IPS-18a (cell line): ENCODE data around the gene AFAP1L2.

Source experiments
- H3K27ac ChIP-seq: one replicate; pipeline ENCODE4 v1.5.1; 2013; ENCODE audit warnings: low read length
- H3K27me3 ChIP-seq: one replicate; pipeline ENCODE4 v1.6.1; 2013; ENCODE audit warnings: mild to moderate bottlenecking, low read length; ENCODE audit not compliant: control insufficient read depth, insufficient read depth
- H3K36me3 ChIP-seq: one replicate; pipeline ENCODE4 v1.6.1; 2013; ENCODE audit warnings: low read depth, low read length; ENCODE audit not compliant: control insufficient read depth
- H3K4me1 ChIP-seq: one replicate; pipeline ENCODE4 v1.6.1; 2013; ENCODE audit warnings: low read depth, low read length; ENCODE audit not compliant: control insufficient read depth
- H3K4me3 ChIP-seq: one replicate; pipeline ENCODE4 v1.5.1; 2013; ENCODE audit warnings: low read length
- H3K9ac ChIP-seq: one replicate; pipeline ENCODE4 v1.6.1; 2013; ENCODE audit warnings: mild to moderate bottlenecking, low read length, moderate library complexity
- H3K9me3 ChIP-seq: one replicate; pipeline ENCODE4 v1.6.1; 2013; ENCODE audit warnings: low read depth, low read length; ENCODE audit not compliant: control insufficient read depth

AFAP1L2 gene

GRCh38 chr10:114404171-114405010, at the start of gene AFAP1L2:
AFAP1L2 (minus strand) TSS chr10:114404502; CDS start chr10:114404455, 47 bp downstream.
- H3K4me1 ChIP-seq = peaks cover 20% of the 10 kb centered on the region
- no peaks in the 10 kb centered on the region for H3K9me3 ChIP-seq
- H3K9ac ChIP-seq = peak within 1 kb of the TSS; percentile 21
- H3K27ac ChIP-seq = no peak within 1 kb of the TSS
- H3K4me3 ChIP-seq = peak within 1 kb of the TSS; percentile 70
- H3K27me3 ChIP-seq = peaks cover 72% of the 10 kb centered on the region
- no peaks in the 10 kb centered on the region for H3K36me3 ChIP-seq

GRCh38 chr10:114453576-114453975, 49.3 kb upstream of the AFAP1L2 start:
- no peak overlapping the region for H3K9ac ChIP-seq
- H3K4me3 ChIP-seq = no peak overlapping the region
- no peak overlapping the region for H3K27ac ChIP-seq
- H3K4me1 ChIP-seq = peaks cover 10% of the 10 kb centered on the region
- no peaks in the 10 kb centered on the region for H3K9me3 ChIP-seq
- no peaks in the 10 kb centered on the region for H3K27me3 ChIP-seq
- no peaks in the 10 kb centered on the region for H3K36me3 ChIP-seq

- Histone ChIP-seq H3K4me1 (peaks cover 10% of the 10 kb centered on the region), H3K27ac (no peak overlapping the region), H3K4me3 (no peak overlapping the region), H3K36me3 (peaks cover 5% of the 10 kb centered on the region), H3K27me3 (no peaks in the 10 kb centered on the region), H3K9ac (no peak overlapping the region), H3K9me3 (no peaks in the 10 kb centered on the region)
Measured at GRCh38 chr10:114448897-114449296, 44.6 kb upstream of the AFAP1L2 start.

GRCh38 chr10:114445332-114445731, 41.0 kb upstream of the AFAP1L2 start:
- peaks cover 5% of the 10 kb centered on the region for H3K36me3 ChIP-seq

GRCh38 chr10:114444819-114445218, 40.5 kb upstream of the AFAP1L2 start:
- no peak overlapping the region for H3K9ac ChIP-seq
- H3K4me3 ChIP-seq = no peak overlapping the region
- peaks cover 6% of the 10 kb centered on the region for H3K36me3 ChIP-seq
- H3K9me3 ChIP-seq = no peaks in the 10 kb centered on the region
- no peaks in the 10 kb centered on the region for H3K27me3 ChIP-seq
- H3K4me1 ChIP-seq = peaks cover 6% of the 10 kb centered on the region
- H3K27ac ChIP-seq = no peak overlapping the region

More at GRCh38 chr10:114445332-114445731, 41.0 kb upstream of the AFAP1L2 start:
- peaks cover 10% of the 10 kb centered on the region for H3K4me1 ChIP-seq
- H3K4me3 ChIP-seq = no peak overlapping the region
- H3K9ac ChIP-seq = no peak overlapping the region
- H3K27me3 ChIP-seq = no peaks in the 10 kb centered on the region
- no peak overlapping the region for H3K27ac ChIP-seq
- H3K9me3 ChIP-seq = no peaks in the 10 kb centered on the region

GRCh38 chr10:114442091-114442630, 37.9 kb upstream of the AFAP1L2 start:
- Histone ChIP-seq H3K4me3 (no peak overlapping the region), H3K9ac (no peak overlapping the region), H3K27me3 (no peaks in the 10 kb centered on the region), H3K27ac (no peak overlapping the region), H3K4me1 (no peaks in the 10 kb centered on the region), H3K9me3 (no peaks in the 10 kb centered on the region), H3K36me3 (peaks cover 17% of the 10 kb centered on the region)

GRCh38 chr10:114441107-114441506, 36.8 kb upstream of the AFAP1L2 start:
- H3K27me3 ChIP-seq = no peaks in the 10 kb centered on the region
- H3K4me1 ChIP-seq = no peaks in the 10 kb centered on the region
- peaks cover 17% of the 10 kb centered on the region for H3K36me3 ChIP-seq
- H3K4me3 ChIP-seq = no peak overlapping the region
- no peak overlapping the region for H3K27ac ChIP-seq
- no peaks in the 10 kb centered on the region for H3K9me3 ChIP-seq
- no peak overlapping the region for H3K9ac ChIP-seq

- no peak overlapping the region for H3K9ac ChIP-seq
- H3K36me3 ChIP-seq = peaks cover 20% of the 10 kb centered on the region
Measured at GRCh38 chr10:114437473-114438292, 33.4 kb upstream of the AFAP1L2 start.

GRCh38 chr10:114436941-114437340, 32.6 kb upstream of the AFAP1L2 start:
- Histone ChIP-seq H3K27me3 (no peaks in the 10 kb centered on the region), H3K4me1 (no peaks in the 10 kb centered on the region), H3K36me3 (peaks cover 20% of the 10 kb centered on the region), H3K27ac (no peak overlapping the region), H3K9ac (no peak overlapping the region), H3K9me3 (no peaks in the 10 kb centered on the region), H3K4me3 (no peak overlapping the region)

More at GRCh38 chr10:114437473-114438292, 33.4 kb upstream of the AFAP1L2 start:
- Histone ChIP-seq H3K27ac (no peak overlapping the region), H3K4me1 (no peaks in the 10 kb centered on the region), H3K27me3 (no peaks in the 10 kb centered on the region), H3K4me3 (no peak overlapping the region), H3K9me3 (no peaks in the 10 kb centered on the region)

- H3K4me1 ChIP-seq = no peaks in the 10 kb centered on the region
- peaks cover 3% of the 10 kb centered on the region for H3K36me3 ChIP-seq
- H3K9ac ChIP-seq = no peak overlapping the region
- H3K4me3 ChIP-seq = no peak overlapping the region
- H3K27me3 ChIP-seq = no peaks in the 10 kb centered on the region
- H3K9me3 ChIP-seq = no peaks in the 10 kb centered on the region
- no peak overlapping the region for H3K27ac ChIP-seq
Measured at GRCh38 chr10:114432566-114433093, 28.3 kb upstream of the AFAP1L2 start.

GRCh38 chr10:114431414-114432135, 27.3 kb upstream of the AFAP1L2 start:
- no peaks in the 10 kb centered on the region for H3K27me3 ChIP-seq
- H3K9me3 ChIP-seq = no peaks in the 10 kb centered on the region
- no peak overlapping the region for H3K9ac ChIP-seq
- H3K4me1 ChIP-seq = no peaks in the 10 kb centered on the region
- no peak overlapping the region for H3K27ac ChIP-seq
- H3K36me3 ChIP-seq = peaks cover 3% of the 10 kb centered on the region
- no peak overlapping the region for H3K4me3 ChIP-seq
